Lower lobe of right lung (tissue), 2 donors: ENCODE results near the gene CIC. TPM values are rescaled to one million over a fixed set of nuclear protein-coding genes. Genes with fewer than 3 reads are reported as not detected.

Experiments used
- ATAC-seq, 2 donors: fragments of 200-7000 bp; cut with Tn5 transposase; one replicate each; pipeline ENCODE4 v1.9.1; 2020 to 2022; ENCODE audit warnings: mild to moderate bottlenecking in 2 of 2, moderate library complexity in 2 of 2
- DNase-seq: peaks from one replicate; pipeline ENCODE4 v3.0.0-alpha.2; 2020
- H3K27ac ChIP-seq: fragments of 200-600 bp; one replicate; pipeline ENCODE4 v1.8.0; 2022
- H3K27me3 ChIP-seq: fragments of 200-600 bp; one replicate; pipeline ENCODE4 v1.8.0; 2022; ENCODE audit warnings: low read depth
- H3K36me3 ChIP-seq: fragments of 200-600 bp; one replicate; pipeline ENCODE4 v1.8.0; 2022; ENCODE audit warnings: mild to moderate bottlenecking
- H3K4me1 ChIP-seq: fragments of 200-600 bp; one replicate; pipeline ENCODE4 v1.8.0; 2022
- H3K4me3 ChIP-seq: fragments of 200-600 bp; one replicate; pipeline ENCODE4 v1.8.0; 2022; ENCODE audit warnings: mild to moderate bottlenecking
- H3K9me3 ChIP-seq: fragments of 200-600 bp; one replicate; pipeline ENCODE4 v1.8.0; 2022
- CTCF ChIP-seq: fragments of 200-600 bp; IDR thresholded peaks from one replicate; pipeline ENCODE4 v1.8.0; 2022; ENCODE audit warnings: antibody characterized with exemption, mild to moderate bottlenecking
- intact Hi-C: fragments of 100-400 bp; cut with DNase I; formaldehyde crosslinking; loops from one replicate; pipeline ENCODE4 v1.11.0; 2022
- total RNA-seq: library from RNA; stranded (reverse); fragmentation: NEBNext Ultra II Directional; extraction: Animal tissue kit (Norgen Biotek cat#: 25700); gene quantifications from one replicate; pipeline ENCODE4 v1.2.1, GENCODE V29; 2021
- donor health status: DM: no; HTN: yes; CAD: no; lungs with severe emphysema.

Gene CIC
- total RNA-seq, 1 donor from 2014 or later: 67.9 TPM

- ATAC-seq: no peak
- no peak overlapping the region for H3K27ac ChIP-seq
- H3K36me3 ChIP-seq: peaks cover 27% of the 10 kb centered on the region
- peaks cover 64% of the 10 kb centered on the region for H3K4me1 ChIP-seq
- no peak overlapping the region for H3K4me3 ChIP-seq
- H3K27me3 ChIP-seq: no peaks in the 10 kb centered on the region
- H3K9me3 ChIP-seq: no peaks in the 10 kb centered on the region
- DNase-seq: no peak
- intact Hi-C loops: no loop called here
- no peak for TF ChIP-seq CTCF
Observed at GRCh38 chr19:42247640-42248199, 21.3 kb upstream of the CIC start.

GRCh38 chr19:42248270-42249148 is 20.5 kb upstream of the CIC start:
- ATAC-seq (no peak), DNase-seq (no peak)
- H3K4me1 ChIP-seq: peaks cover 67% of the 10 kb centered on the region
- H3K4me3 ChIP-seq: no peak overlapping the region
- H3K9me3 ChIP-seq: no peaks in the 10 kb centered on the region
- H3K36me3 ChIP-seq: peaks cover 27% of the 10 kb centered on the region
- TF ChIP-seq CTCF: no peak
- H3K27ac ChIP-seq: no peak overlapping the region
- intact Hi-C loops: no loop called here
- no peaks in the 10 kb centered on the region for H3K27me3 ChIP-seq

- Histone ChIP-seq H3K4me3 (no peak overlapping the region), H3K4me1 (peaks cover 60% of the 10 kb centered on the region), H3K9me3 (no peaks in the 10 kb centered on the region), H3K36me3 (peaks cover 27% of the 10 kb centered on the region), H3K27me3 (no peaks in the 10 kb centered on the region), H3K27ac (no peak overlapping the region)
- intact Hi-C loops: no loop called here
- ATAC-seq (no peak), DNase-seq (no peak)
- no peak for TF ChIP-seq CTCF
Observed at GRCh38 chr19:42249149-42249750, 19.8 kb upstream of the CIC start.

GRCh38 chr19:42249769-42250168 is 19.3 kb upstream of the CIC start:
- intact Hi-C loops: no loop called here
- Histone ChIP-seq H3K9me3 (no peaks in the 10 kb centered on the region), H3K36me3 (peaks cover 27% of the 10 kb centered on the region), H3K27ac (peak overlapping the region; percentile 69), H3K4me1 (peaks cover 60% of the 10 kb centered on the region), H3K4me3 (no peak overlapping the region), H3K27me3 (no peaks in the 10 kb centered on the region)
- no peak for ATAC-seq
- no peak for DNase-seq
- no peak for TF ChIP-seq CTCF

GRCh38 chr19:42250183-42250665 is 18.8 kb upstream of the CIC start:
- DNase-seq (no peak), ATAC-seq (no peak)
- Histone ChIP-seq H3K27me3 (no peaks in the 10 kb centered on the region), H3K9me3 (no peaks in the 10 kb centered on the region), H3K4me3 (peak overlapping the region; percentile 21), H3K36me3 (peaks cover 27% of the 10 kb centered on the region), H3K4me1 (peaks cover 55% of the 10 kb centered on the region), H3K27ac (peak overlapping the region; percentile 69)
- intact Hi-C loops: no loop called here
- no peak for TF ChIP-seq CTCF
